Right lobe of liver (tissue), 6 donors: ENCODE measurements around the gene FAM53C. TPM values are rescaled to one million over a fixed set of nuclear protein-coding genes. Genes with fewer than 3 reads are reported as not detected.

Experiments used
- ATAC-seq, 4 donors: fragments of 200-7000 bp; cut with Tn5 transposase; one replicate each; pipeline ENCODE4 v1.9.1; 2020; ENCODE audit warnings: mild to moderate bottlenecking in 4 of 4, moderate library complexity in 4 of 4
- DNase-seq, 3 donors: peaks; one replicate each; pipeline ENCODE4 v3.0.0-alpha.2; 2020
- H3K27ac ChIP-seq, 3 donors: fragments of 200-600 bp; one replicate each; pipeline ENCODE4 v1.8.0; 2022
- H3K27me3 ChIP-seq, 2 donors: fragments of 200-600 bp; one replicate each; pipeline ENCODE4 v1.8.0; 2022
- H3K36me3 ChIP-seq, 4 donors: fragments of 200-600 bp; sonication (generic) in 1 of 4; one replicate each; pipeline versions ENCODE4 v1.5.1 to v1.8.0; 2017 to 2022; ENCODE audit warnings: control low read depth in 1 of 4
- H3K4me1 ChIP-seq, 4 donors: fragments of 200-600 bp; sonication (generic) in 1 of 4; one replicate each; pipeline versions ENCODE4 v1.5.1 to v1.8.0; 2017 to 2022; ENCODE audit warnings: control low read depth in 1 of 4
- H3K4me3 ChIP-seq, 3 donors: fragments of 200-600 bp; one replicate each; pipeline ENCODE4 v1.8.0; 2022
- H3K9me3 ChIP-seq, 4 donors: fragments of 200-600 bp; sonication (generic) in 1 of 4; one replicate each; pipeline versions ENCODE4 v1.5.1 to v1.8.0; 2017 to 2022; ENCODE audit warnings: control low read depth in 1 of 4
- POLR2A ChIP-seq: fragments of 450-650 bp; IDR thresholded peaks from one replicate; pipeline ENCODE4 v1.6.1; 2017; ENCODE audit warnings: antibody characterized with exemption, mild to moderate bottlenecking
- WGBS: methylation state at CpG from one replicate; pipeline ENCODE4 v1.1.6; 2018; ENCODE audit warnings: low coverage, low lambda C conversion rate; ENCODE audit not compliant: insufficient coverage; ENCODE audit errors: missing lambda C conversion rate; 5-methylcytosine and 5-hydroxymethylcytosine counted together
- intact Hi-C, 2 donors: fragments of 100-400 bp; cut with DNase I; formaldehyde crosslinking; loops; one replicate each; pipeline versions ENCODE4 v1.11.2 to v1.14.1; 2022
- total RNA-seq, 6 experiments: library from RNA; depleted of rRNA in 2 of 6; stranded (reverse); fragments of >200 nt in 2 of 6; fragmentation: NEBNext Ultra II Directional in 3 of 6; extraction: Animal tissue kit (Norgen Biotek cat#: 25700) in 3 of 6; gene quantifications; one replicate each; pipeline versions ENCODE4 v1.1.0 to v1.2.4, GENCODE V29; 2016 to 2023
- TF ChIP-seq, protein P1 (sequence below), 4 donors: fragments of 200-600 bp in 3 of 4; fragments of 450-650 bp in 1 of 4; IDR thresholded peaks; one replicate each; pipeline versions ENCODE4 v1.5.1 to v1.8.0; 2016 to 2022; ENCODE audit warnings: antibody characterized with exemption in 4 of 4, mild to moderate bottlenecking in 2 of 4
- donor health status: DM: no; HTN: yes; CAD: no.
- donor health status: DM: no; HTN: no; CAD: no.
- donor health status: DM: no; HTN: no; CAD: no.
- donor health status: DM: no; HTN: yes; CAD: no.
- donor health status: DM: no; HTN: yes; CAD: no.

FAM53C gene
- total RNA-seq, 6 experiments from 2014 or later = 7.2 to 15.8 (median 8.7) TPM

DNA sequence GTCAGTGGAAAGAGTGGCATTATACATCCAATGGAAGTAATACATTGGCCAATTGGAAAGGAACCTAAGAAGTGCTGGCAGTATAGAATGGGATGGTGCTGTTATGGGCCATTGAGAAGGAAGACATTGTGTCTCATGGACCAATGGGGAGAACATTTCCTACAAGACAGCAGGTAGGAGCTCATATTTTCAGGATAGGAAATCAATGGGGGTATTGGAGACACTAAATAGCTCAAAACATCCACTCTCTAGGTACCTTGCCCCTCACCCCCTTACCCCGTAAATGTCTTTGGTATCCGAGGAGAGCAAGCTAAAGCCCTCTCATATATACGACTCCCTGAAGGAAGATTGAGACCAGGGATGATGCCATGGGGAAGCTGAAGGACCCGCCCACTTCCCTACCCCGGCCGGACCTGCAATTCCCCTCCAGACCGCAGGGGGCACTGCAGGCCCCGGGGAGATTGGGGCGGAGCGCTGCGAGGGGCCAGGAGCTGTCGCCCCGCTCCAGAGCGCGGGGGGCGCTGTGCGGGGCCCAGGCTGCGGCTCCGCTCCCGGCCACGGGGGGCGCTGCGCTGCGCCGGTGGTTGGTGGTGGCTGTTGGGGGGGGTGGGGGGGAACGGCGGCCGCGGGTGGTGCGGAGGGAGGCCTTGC, 14.1 kb downstream of the FAM53C start, which contains the start of gene KDM3B:
Gene KDM3B, plus strand, starts transcription at position 615 of the 651 bp plus-strand sequence. CDS start 111 bp downstream, outside the sequence.
- Histone ChIP-seq H3K4me1 (peaks cover 0 to 20% (median 4%) of the 10 kb centered on the region in 4 donors), H3K9me3 (no peaks in the 10 kb centered on the region), H3K36me3 (peaks cover 0 to 6% (median under 1%) of the 10 kb centered on the region in 4 donors), H3K4me3 (peak within 1 kb of the TSS; percentile 86 to 96 (median 95)), H3K27me3 (no peaks in the 10 kb centered on the region), H3K27ac (peak within 1 kb of the TSS; percentile 85 to 97 (median 95))
- DNase-seq = peak; percentile 84 to 89 (median 85)
- intact Hi-C loops = no loop called here
- WGBS = 13% methylated on average over 4 of the region's 30 CpGs
- peak; percentile 91 to 96 (median 94) for ATAC-seq
- TF ChIP-seq, protein P1, sequence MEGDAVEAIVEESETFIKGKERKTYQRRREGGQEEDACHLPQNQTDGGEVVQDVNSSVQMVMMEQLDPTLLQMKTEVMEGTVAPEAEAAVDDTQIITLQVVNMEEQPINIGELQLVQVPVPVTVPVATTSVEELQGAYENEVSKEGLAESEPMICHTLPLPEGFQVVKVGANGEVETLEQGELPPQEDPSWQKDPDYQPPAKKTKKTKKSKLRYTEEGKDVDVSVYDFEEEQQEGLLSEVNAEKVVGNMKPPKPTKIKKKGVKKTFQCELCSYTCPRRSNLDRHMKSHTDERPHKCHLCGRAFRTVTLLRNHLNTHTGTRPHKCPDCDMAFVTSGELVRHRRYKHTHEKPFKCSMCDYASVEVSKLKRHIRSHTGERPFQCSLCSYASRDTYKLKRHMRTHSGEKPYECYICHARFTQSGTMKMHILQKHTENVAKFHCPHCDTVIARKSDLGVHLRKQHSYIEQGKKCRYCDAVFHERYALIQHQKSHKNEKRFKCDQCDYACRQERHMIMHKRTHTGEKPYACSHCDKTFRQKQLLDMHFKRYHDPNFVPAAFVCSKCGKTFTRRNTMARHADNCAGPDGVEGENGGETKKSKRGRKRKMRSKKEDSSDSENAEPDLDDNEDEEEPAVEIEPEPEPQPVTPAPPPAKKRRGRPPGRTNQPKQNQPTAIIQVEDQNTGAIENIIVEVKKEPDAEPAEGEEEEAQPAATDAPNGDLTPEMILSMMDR (IDR thresholded peaks at IDR 0.05) = peak; percentile 84 to 100 (median 96)
- no peak for TF ChIP-seq POLR2A

DNA sequence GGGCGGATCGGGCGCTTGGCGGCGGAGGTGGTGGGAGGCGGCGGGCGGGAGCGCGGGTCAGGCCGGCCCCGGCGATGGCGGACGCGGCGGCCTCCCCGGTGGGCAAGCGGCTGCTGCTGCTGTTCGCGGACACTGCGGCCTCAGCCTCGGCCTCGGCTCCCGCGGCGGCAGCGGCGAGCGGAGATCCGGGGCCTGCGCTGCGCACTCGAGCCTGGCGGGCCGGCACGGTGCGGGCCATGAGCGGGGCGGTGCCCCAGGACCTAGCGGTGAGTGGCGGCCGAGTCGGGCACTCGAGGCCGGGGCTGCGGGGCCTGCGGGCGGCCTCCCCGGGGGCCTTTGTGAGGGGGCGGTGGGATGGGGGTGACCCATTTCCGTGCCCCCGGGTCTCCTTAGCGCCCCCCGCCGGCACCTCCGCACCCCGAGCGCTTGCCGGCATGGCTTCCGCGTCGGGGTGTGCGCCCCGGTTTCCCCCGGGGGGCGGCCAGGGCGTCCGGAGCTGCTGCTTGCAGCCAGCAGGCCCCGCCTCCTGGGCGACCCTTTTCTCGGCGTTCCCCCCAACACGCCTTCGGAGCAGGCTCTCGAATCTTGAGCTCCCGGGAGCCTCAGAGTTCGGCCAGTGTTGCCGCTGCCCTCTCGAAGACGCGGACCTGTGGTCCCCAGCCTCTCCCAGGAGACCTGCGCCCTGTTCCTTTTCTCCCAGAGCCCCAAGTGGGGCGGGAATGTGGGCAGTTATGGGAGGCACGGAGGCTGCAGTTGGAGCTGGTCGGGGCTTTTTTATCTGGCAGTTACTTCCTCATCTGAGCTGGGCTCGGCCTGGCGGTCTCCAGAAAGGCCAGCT, 14.9 kb downstream of the FAM53C start:
- ATAC-seq = peak; percentile 63 to 65 (median 64)
- intact Hi-C loops = no loop called here

DNA sequence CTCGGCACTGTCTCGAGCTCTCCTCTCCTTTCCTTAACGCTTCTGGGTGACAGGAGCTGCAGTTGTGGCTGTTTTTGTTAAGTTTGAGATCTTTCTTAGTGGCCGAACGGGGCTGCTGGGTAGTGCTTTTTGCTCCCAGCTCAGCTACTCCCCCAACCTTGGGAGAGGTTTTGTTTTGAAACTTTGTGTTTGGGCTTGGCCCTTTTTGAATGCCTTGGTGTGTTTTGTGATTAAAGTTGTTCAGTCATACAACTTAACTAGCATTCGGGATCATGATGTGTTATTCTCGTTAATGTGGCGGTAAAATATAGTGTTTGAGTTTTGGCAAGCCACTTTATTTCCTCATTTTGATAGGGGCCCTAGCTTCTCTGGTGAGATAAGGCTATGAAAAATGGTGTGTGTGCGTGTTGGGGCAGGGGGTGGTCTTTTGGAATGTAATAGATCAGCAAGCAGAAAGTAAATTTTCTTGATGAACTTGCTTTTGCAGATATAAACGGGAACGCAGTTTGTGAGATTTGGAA, 15.6 kb downstream of the FAM53C start:
- H3K36me3 ChIP-seq = no peaks in the 10 kb centered on the region
- H3K9me3 ChIP-seq = no peaks in the 10 kb centered on the region
- peak overlapping the region; percentile 86 to 96 (median 95) for H3K4me3 ChIP-seq
- WGBS = 0% methylated on average over 10 of the region's 11 CpGs
- peak overlapping the region; percentile 85 to 97 (median 95) for H3K27ac ChIP-seq
- DNase-seq (no peak), ATAC-seq (peak in 2 of 4 donors; percentile 4 to 36)
- peaks cover 0 to 20% (median 4%) of the 10 kb centered on the region in 4 donors for H3K4me1 ChIP-seq
- intact Hi-C loops = no loop called here
- no peaks in the 10 kb centered on the region for H3K27me3 ChIP-seq
- TF ChIP-seq POLR2A = no peak
- TF ChIP-seq, protein P1 (IDR thresholded peaks at IDR 0.05) = no peak

More for the DNA sequence above, 14.9 kb downstream of the FAM53C start:
- Histone ChIP-seq H3K27me3 (no peaks in the 10 kb centered on the region), H3K27ac (peak overlapping the region; percentile 85 to 97 (median 95)), H3K4me1 (peaks cover 0 to 20% (median 4%) of the 10 kb centered on the region in 4 donors), H3K9me3 (no peaks in the 10 kb centered on the region), H3K36me3 (no peaks in the 10 kb centered on the region), H3K4me3 (peak overlapping the region; percentile 86 to 96 (median 95))
- peak; percentile 70 to 78 (median 74) for DNase-seq
- WGBS = 3% methylated on average over 6 of the region's 88 CpGs
- TF ChIP-seq, protein P1 (IDR thresholded peaks at IDR 0.05) = peak in 3 of 4 donors; percentile 38 to 43 (median 41)
- TF ChIP-seq POLR2A = peak; percentile 43

DNA sequence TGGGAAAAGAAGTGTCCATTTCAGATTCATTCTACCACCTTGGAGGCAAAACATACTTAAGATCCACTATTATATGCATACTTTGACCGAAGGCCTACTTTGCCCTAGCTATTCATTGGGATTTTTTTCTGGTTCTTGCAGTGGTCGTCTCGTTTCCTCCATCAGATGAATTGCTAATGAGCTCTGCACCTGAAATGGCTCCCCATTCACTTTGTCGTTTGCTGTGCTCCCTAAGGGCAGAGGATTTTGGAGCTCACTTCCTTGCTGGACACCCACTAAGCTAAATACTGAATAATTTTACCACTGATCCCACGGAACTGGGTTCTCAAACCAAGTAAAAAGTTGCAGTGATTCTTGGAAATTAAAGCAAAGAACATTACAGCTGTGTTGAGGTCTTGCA, 16.3 kb downstream of the FAM53C start:
- WGBS = 25% methylated on average over 5 of the region's 5 CpGs
- no peaks in the 10 kb centered on the region for H3K36me3 ChIP-seq
- H3K9me3 ChIP-seq = no peaks in the 10 kb centered on the region
- no peak for ATAC-seq
- intact Hi-C loops = no loop called here
- DNase-seq = no peak
- no peaks in the 10 kb centered on the region for H3K27me3 ChIP-seq
- H3K4me3 ChIP-seq = peak overlapping the region; percentile 86 to 96 (median 95)
- peak overlapping the region in 2 of 3 donors; percentile 85 to 97 for H3K27ac ChIP-seq
- TF ChIP-seq POLR2A = no peak
- TF ChIP-seq, protein P1 (IDR thresholded peaks at IDR 0.05) = no peak
- H3K4me1 ChIP-seq = peaks cover 0 to 20% (median 4%) of the 10 kb centered on the region in 4 donors
